ENCODE measurements around the gene CHST8.

CHST8 gene

GRCh38 chr19:33769208-33769607 lies 147.5 kb downstream of the CHST8 start:
- no peak for DNase-seq (ENCODE audit: low read depth in 2 of 2)

GRCh38 chr19:33770107-33770506 lies 148.4 kb downstream of the CHST8 start:
- no peak for DNase-seq (ENCODE audit: low read depth in 2 of 2)

GRCh38 chr19:33771384-33772101 lies 149.8 kb downstream of the CHST8 start:
- DNase-seq (ENCODE audit: low read depth in 2 of 2): peak; percentile 39 to 69

GRCh38 chr19:33772102-33772857 lies 150.5 kb downstream of the CHST8 start:
- DNase-seq (ENCODE audit: low read depth in 2 of 2): no peak

GRCh38 chr19:33772858-33773180 lies 151.1 kb downstream of the CHST8 start:
- no peak for DNase-seq (ENCODE audit: low read depth in 2 of 2)

GRCh38 chr19:33773704-33774624 lies 152.2 kb downstream of the CHST8 start:
- DNase-seq (ENCODE audit: low read depth in 2 of 2): no peak

- DNase-seq (ENCODE audit: low read depth in 2 of 2): no peak
Observed at GRCh38 chr19:33774751-33775150, 153.0 kb downstream of the CHST8 start.

- no peak for DNase-seq (ENCODE audit: low read depth in 2 of 2)
Observed at GRCh38 chr19:33775731-33776487, 154.2 kb downstream of the CHST8 start.

GRCh38 chr19:33777351-33777750 lies 155.6 kb downstream of the CHST8 start:
- DNase-seq (ENCODE audit: low read depth in 2 of 2): no peak

GRCh38 chr19:33777753-33778088 lies 156.0 kb downstream of the CHST8 start:
- DNase-seq (ENCODE audit: low read depth in 2 of 2): no peak

GRCh38 chr19:33778089-33778791 lies 156.5 kb downstream of the CHST8 start:
- peak; percentile 74 to 78 for DNase-seq (ENCODE audit: low read depth in 2 of 2)

- no peak for DNase-seq (ENCODE audit: low read depth in 2 of 2)
Observed at GRCh38 chr19:33779849-33780248, 158.1 kb downstream of the CHST8 start.

GRCh38 chr19:33780251-33780650 lies 158.5 kb downstream of the CHST8 start:
- no peak for DNase-seq (ENCODE audit: low read depth in 2 of 2)

- DNase-seq (ENCODE audit: low read depth in 2 of 2): no peak
Observed at GRCh38 chr19:33780746-33781145, 159.0 kb downstream of the CHST8 start.

- DNase-seq (ENCODE audit: low read depth in 2 of 2): no peak
Observed at GRCh38 chr19:33781415-33781935, 159.7 kb downstream of the CHST8 start.

GRCh38 chr19:33781996-33782395 lies 160.2 kb downstream of the CHST8 start:
- DNase-seq (ENCODE audit: low read depth in 2 of 2): no peak

GRCh38 chr19:33784432-33784831 lies 162.7 kb downstream of the CHST8 start:
- no peak for DNase-seq (ENCODE audit: low read depth in 2 of 2)

- DNase-seq (ENCODE audit: low read depth in 2 of 2): no peak
Observed at GRCh38 chr19:33785795-33786194, 164.0 kb downstream of the CHST8 start.

- no peak for DNase-seq (ENCODE audit: low read depth in 2 of 2)
Observed at GRCh38 chr19:33788676-33789075, 166.9 kb downstream of the CHST8 start.

- DNase-seq (ENCODE audit: low read depth in 2 of 2): no peak
Observed at GRCh38 chr19:33789344-33789743, 167.6 kb downstream of the CHST8 start.
